HUES48 (cell line): ENCODE measurements around the gene DUT.

ENCODE experiments used
- H3K27ac ChIP-seq: one replicate; pipeline ENCODE4 v1.7.0; 2013; ENCODE audit warnings: low read depth, low read length, inconsistent platforms
- H3K27me3 ChIP-seq: 2 replicates; pipeline ENCODE4 v1.6.1; 2013; ENCODE audit warnings: mild to moderate bottlenecking, low read length; ENCODE audit not compliant: control insufficient read depth, insufficient read depth
- H3K36me3 ChIP-seq: 2 replicates; pipeline ENCODE4 v1.6.1; 2013; ENCODE audit warnings: low read length; ENCODE audit not compliant: control insufficient read depth, insufficient read depth
- H3K4me1 ChIP-seq: 2 replicates; pipeline ENCODE4 v1.6.1; 2013; ENCODE audit warnings: mild to moderate bottlenecking, low read length; ENCODE audit not compliant: control insufficient read depth, insufficient read depth
- H3K4me3 ChIP-seq: 2 replicates; pipeline ENCODE4 v1.5.1; 2013; ENCODE audit warnings: mild to moderate bottlenecking, low read depth, low read length
- H3K9ac ChIP-seq: 2 replicates; pipeline ENCODE4 v1.6.1; 2013; ENCODE audit warnings: mild to moderate bottlenecking, low read depth, low read length, moderate library complexity
- H3K9me3 ChIP-seq: 2 replicates; pipeline ENCODE4 v1.6.1; 2013; ENCODE audit warnings: low read length; ENCODE audit not compliant: control insufficient read depth, insufficient read depth

Gene DUT

DNA sequence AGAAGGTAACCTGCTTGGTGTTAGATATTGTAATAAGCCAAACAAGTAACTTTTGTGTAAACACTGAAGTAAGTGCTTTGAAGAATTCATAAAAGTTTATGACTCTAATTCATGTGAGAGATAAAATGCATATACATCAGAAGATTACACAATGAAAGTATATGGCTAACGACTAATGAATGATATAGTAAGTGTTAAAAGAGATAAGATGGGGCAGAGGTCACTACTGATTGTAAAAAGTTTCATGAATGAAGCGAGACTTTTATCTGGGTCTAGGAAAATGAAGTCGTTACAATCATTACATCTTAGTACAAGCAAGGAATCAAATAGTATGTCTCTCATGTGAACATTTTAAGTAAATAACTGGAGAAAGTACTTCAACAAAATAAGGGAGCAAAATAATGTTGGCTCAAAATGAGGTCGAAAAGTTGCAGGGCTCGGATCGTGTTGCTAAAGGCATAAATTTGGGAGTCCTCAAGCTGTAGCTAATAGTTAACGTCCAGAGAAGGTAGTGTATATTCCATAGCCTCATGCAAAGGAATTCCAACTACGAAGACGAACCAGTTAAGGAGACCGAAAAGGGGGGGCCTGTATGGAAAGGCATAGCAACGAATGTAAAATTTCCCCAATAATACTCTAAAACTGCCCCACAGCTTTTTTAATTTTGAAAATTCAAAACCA, 984 bp upstream of the DUT start:
- H3K4me1 ChIP-seq = peaks cover 22% of the 10 kb centered on the region
- peak overlapping the region; percentile 72 for H3K4me3 ChIP-seq
- H3K9ac ChIP-seq = peak overlapping the region; percentile 98
- no peaks in the 10 kb centered on the region for H3K27me3 ChIP-seq
- peaks cover 16% of the 10 kb centered on the region for H3K36me3 ChIP-seq
- peak overlapping the region; percentile 91 for H3K27ac ChIP-seq
- H3K9me3 ChIP-seq = no peaks in the 10 kb centered on the region

GRCh38 chr15:48331796-48332641, 790 bp downstream of the DUT start:
- H3K36me3 ChIP-seq = peaks cover 33% of the 10 kb centered on the region
- H3K27me3 ChIP-seq = no peaks in the 10 kb centered on the region
- peak overlapping the region; percentile 91 for H3K27ac ChIP-seq
- peaks cover 22% of the 10 kb centered on the region for H3K4me1 ChIP-seq
- H3K9me3 ChIP-seq = no peaks in the 10 kb centered on the region
- H3K9ac ChIP-seq = peak overlapping the region; percentile 98
- H3K4me3 ChIP-seq = peak overlapping the region; percentile 72

- Histone ChIP-seq H3K9ac (peak overlapping the region; percentile 98), H3K27ac (peak overlapping the region; percentile 91), H3K4me1 (peaks cover 22% of the 10 kb centered on the region), H3K9me3 (no peaks in the 10 kb centered on the region), H3K27me3 (no peaks in the 10 kb centered on the region), H3K4me3 (peak overlapping the region; percentile 72), H3K36me3 (peaks cover 39% of the 10 kb centered on the region)
Measured at GRCh38 chr15:48332642-48333034, 1.4 kb downstream of the DUT start.

GRCh38 chr15:48333540-48333939, 2.3 kb downstream of the DUT start:
- peak overlapping the region; percentile 24 for H3K27ac ChIP-seq
- peaks cover 48% of the 10 kb centered on the region for H3K36me3 ChIP-seq
- H3K9ac ChIP-seq = 0 out of 2 replicates have a peak overlapping the region, but pooled peaks have one; percentile 10
- H3K4me1 ChIP-seq = peaks cover 22% of the 10 kb centered on the region
- H3K9me3 ChIP-seq = no peaks in the 10 kb centered on the region
- H3K4me3 ChIP-seq = peak overlapping the region; percentile 72
- no peaks in the 10 kb centered on the region for H3K27me3 ChIP-seq

- Histone ChIP-seq H3K27ac (no peak overlapping the region), H3K4me1 (peaks cover 22% of the 10 kb centered on the region), H3K27me3 (no peaks in the 10 kb centered on the region), H3K36me3 (peaks cover 56% of the 10 kb centered on the region), H3K9me3 (no peaks in the 10 kb centered on the region), H3K9ac (no peak overlapping the region), H3K4me3 (peak overlapping the region; percentile 72)
Measured at GRCh38 chr15:48334260-48334659, 3.0 kb downstream of the DUT start.

- no peaks in the 10 kb centered on the region for H3K27me3 ChIP-seq
- H3K36me3 ChIP-seq = peaks cover 82% of the 10 kb centered on the region
- H3K9me3 ChIP-seq = no peaks in the 10 kb centered on the region
- H3K4me1 ChIP-seq = peaks cover 15% of the 10 kb centered on the region
- no peak overlapping the region for H3K27ac ChIP-seq
- no peak overlapping the region for H3K4me3 ChIP-seq
- H3K9ac ChIP-seq = no peak overlapping the region
Measured at GRCh38 chr15:48336940-48337339, 5.7 kb downstream of the DUT start.

DNA sequence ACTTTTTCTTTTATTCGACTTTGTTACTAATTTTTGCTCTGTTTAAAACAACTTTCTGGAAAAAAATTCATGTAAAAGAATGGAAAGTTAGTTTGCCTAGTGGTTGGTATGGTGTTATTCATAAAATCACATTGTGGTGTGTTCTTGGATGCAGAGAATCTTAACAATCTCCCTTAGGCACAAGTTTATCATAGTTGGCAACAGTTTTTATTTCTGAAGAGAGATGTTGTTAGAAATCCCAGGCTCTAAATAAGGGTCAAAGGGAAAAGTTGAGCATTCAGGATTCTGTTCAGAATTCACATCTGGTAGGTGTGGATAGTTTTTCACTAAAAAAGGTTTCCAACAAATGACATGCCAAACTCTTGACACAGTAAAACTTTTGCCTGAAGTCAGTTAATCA, 6.4 kb downstream of the DUT start:
- H3K27me3 ChIP-seq = no peaks in the 10 kb centered on the region
- H3K36me3 ChIP-seq = peaks cover 89% of the 10 kb centered on the region
- no peak overlapping the region for H3K9ac ChIP-seq
- peaks cover 15% of the 10 kb centered on the region for H3K4me1 ChIP-seq
- no peaks in the 10 kb centered on the region for H3K9me3 ChIP-seq
- H3K27ac ChIP-seq = no peak overlapping the region
- no peak overlapping the region for H3K4me3 ChIP-seq

DNA sequence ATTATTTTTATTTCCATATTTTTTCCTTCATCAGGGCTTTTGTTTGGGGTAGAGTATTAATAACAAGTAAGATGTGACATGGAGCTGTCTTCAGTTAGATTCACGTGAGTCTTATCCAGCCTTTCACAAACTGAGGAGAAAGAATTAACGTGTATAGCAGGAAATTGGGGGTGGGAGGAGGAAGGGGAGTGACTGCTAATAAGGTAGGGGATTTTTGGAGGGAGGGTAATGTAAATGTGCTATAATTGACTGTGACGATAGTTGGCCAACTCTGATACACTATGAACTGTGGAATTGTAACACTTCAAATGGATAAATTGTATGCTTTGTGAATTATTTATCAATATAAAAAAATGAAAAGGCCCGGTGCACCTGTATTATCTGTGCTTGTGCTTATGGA, 8.9 kb downstream of the DUT start:
- H3K9ac ChIP-seq = no peak overlapping the region
- H3K4me3 ChIP-seq = no peak overlapping the region
- H3K9me3 ChIP-seq = no peaks in the 10 kb centered on the region
- no peaks in the 10 kb centered on the region for H3K4me1 ChIP-seq
- H3K36me3 ChIP-seq = peaks cover 87% of the 10 kb centered on the region
- H3K27me3 ChIP-seq = no peaks in the 10 kb centered on the region
- H3K27ac ChIP-seq = no peak overlapping the region

DNA sequence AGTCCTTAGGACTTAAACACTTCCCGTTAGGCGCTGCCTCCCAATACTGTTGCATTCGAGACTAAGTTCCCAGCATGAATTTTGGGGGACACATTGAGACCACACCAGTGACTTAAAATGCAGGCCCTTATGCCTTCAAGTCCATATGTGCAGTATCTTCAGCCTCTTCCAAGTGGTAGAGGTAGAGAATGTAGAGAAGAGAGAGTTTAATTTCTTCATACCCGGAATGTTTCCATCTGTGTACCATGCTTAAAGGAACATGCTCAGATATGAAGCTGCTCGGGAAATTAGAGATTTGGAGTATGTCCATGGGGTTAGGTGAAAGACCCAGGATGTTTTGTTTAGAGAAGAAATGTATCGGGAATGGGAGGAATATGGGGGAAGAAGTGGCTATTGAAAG, 12.6 kb downstream of the DUT start:
- Histone ChIP-seq H3K36me3 (peaks cover 50% of the 10 kb centered on the region), H3K9me3 (no peaks in the 10 kb centered on the region), H3K27ac (no peak overlapping the region), H3K9ac (no peak overlapping the region), H3K4me3 (no peak overlapping the region), H3K27me3 (no peaks in the 10 kb centered on the region), H3K4me1 (peaks cover 7% of the 10 kb centered on the region)

GRCh38 chr15:48345516-48345915, 14.3 kb downstream of the DUT start:
- peaks cover 33% of the 10 kb centered on the region for H3K36me3 ChIP-seq
- H3K4me1 ChIP-seq = peaks cover 11% of the 10 kb centered on the region

GRCh38 chr15:48352474-48353072, 21.3 kb downstream of the DUT start:
- H3K27ac ChIP-seq = no peak overlapping the region
- H3K9me3 ChIP-seq = no peaks in the 10 kb centered on the region
- H3K27me3 ChIP-seq = no peaks in the 10 kb centered on the region
- no peak overlapping the region for H3K4me3 ChIP-seq
- peaks cover 11% of the 10 kb centered on the region for H3K4me1 ChIP-seq
- no peak overlapping the region for H3K9ac ChIP-seq
- no peaks in the 10 kb centered on the region for H3K36me3 ChIP-seq

More at GRCh38 chr15:48345516-48345915, 14.3 kb downstream of the DUT start:
- Histone ChIP-seq H3K9ac (no peak overlapping the region), H3K27me3 (no peaks in the 10 kb centered on the region), H3K9me3 (no peaks in the 10 kb centered on the region), H3K27ac (no peak overlapping the region), H3K4me3 (no peak overlapping the region)
